Vagina (tissue), 2 donors: ENCODE measurements around the gene ASPDH.

Experiments used
- POLR2A ChIP-seq, 2 donors: fragments of 450-650 bp; IDR thresholded peaks; one replicate each; pipeline ENCODE4 v1.6.1; 2017; ENCODE audit warnings: antibody characterized with exemption in 2 of 2, mild to moderate bottlenecking in 2 of 2, moderate library complexity in 2 of 2
- POLR2AphosphoS5 ChIP-seq, 2 donors: sonication (generic); formaldehyde crosslinking; IDR thresholded peaks; one replicate each; pipeline ENCODE4 v1.9.0; 2017; ENCODE audit warnings: antibody characterized with exemption in 2 of 2, mild to moderate bottlenecking in 2 of 2, low read depth in 1 of 2; ENCODE audit not compliant: insufficient read depth in 1 of 2
- TF ChIP-seq, protein P1 (sequence below), 3 experiments: fragments of 450-650 bp in 2 of 3; fragments of 200-600 bp in 1 of 3; sonication (generic) in 1 of 3; IDR thresholded peaks; one replicate each; pipeline ENCODE4 v1.5.1; 2017 to 2019; ENCODE audit warnings: antibody characterized with exemption in 3 of 3, mild to moderate bottlenecking in 2 of 3, moderate library complexity in 2 of 3

DNA sequence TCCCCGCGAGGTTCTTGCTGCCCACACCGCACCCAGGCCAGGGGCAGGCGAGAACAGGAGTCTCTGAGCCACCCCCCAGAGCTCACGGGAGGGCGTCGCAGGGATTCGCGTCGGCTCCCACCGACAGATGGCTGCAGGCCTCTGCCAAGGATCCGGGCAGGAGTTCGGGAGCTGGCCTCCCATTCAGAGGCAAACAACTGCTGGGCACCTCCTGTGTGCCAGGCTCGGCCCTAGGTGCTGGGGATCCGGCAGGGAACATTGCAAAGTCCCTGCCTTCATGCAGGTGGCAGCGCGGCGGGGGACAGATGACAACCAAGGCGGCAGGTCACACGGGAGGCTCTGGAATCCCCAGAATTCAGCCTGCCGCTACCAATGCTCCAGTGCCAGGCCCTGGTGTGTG, 29.2 kb upstream of the ASPDH start:
- TF ChIP-seq, protein P1, sequence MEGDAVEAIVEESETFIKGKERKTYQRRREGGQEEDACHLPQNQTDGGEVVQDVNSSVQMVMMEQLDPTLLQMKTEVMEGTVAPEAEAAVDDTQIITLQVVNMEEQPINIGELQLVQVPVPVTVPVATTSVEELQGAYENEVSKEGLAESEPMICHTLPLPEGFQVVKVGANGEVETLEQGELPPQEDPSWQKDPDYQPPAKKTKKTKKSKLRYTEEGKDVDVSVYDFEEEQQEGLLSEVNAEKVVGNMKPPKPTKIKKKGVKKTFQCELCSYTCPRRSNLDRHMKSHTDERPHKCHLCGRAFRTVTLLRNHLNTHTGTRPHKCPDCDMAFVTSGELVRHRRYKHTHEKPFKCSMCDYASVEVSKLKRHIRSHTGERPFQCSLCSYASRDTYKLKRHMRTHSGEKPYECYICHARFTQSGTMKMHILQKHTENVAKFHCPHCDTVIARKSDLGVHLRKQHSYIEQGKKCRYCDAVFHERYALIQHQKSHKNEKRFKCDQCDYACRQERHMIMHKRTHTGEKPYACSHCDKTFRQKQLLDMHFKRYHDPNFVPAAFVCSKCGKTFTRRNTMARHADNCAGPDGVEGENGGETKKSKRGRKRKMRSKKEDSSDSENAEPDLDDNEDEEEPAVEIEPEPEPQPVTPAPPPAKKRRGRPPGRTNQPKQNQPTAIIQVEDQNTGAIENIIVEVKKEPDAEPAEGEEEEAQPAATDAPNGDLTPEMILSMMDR (IDR thresholded peaks at IDR 0.05), result no peak
- TF ChIP-seq POLR2A (IDR thresholded peaks at IDR 0.05) (no peak), POLR2AphosphoS5 (IDR thresholded peaks at IDR 0.05; ENCODE audit: insufficient read depth in 1 of 2, low read depth in 1 of 2) (no peak)
